NCI-H526 (cell line): ENCODE measurements around the gene MMP27.
A peak's percentile ranks its signal among the peaks of the same experiment; 100 is the strongest.

Source experiments
- DNase-seq, 2 experiments: peaks; one replicate each; lab custom pipeline; 2025; lab: John Stamatoyannopoulos, UW

Gene MMP27

GRCh38 chr11:102695201-102695600, 10.4 kb downstream of the MMP27 start:
- no peak for DNase-seq

- DNase-seq, result no peak
Measured at GRCh38 chr11:102685754-102686153, 19.8 kb downstream of the MMP27 start.

GRCh38 chr11:102685338-102685737, 20.2 kb downstream of the MMP27 start:
- no peak for DNase-seq

GRCh38 chr11:102683277-102683676, 22.3 kb downstream of the MMP27 start:
- peak in 1 of 2 experiments; percentile 15 for DNase-seq

GRCh38 chr11:102680945-102681344, 24.6 kb downstream of the MMP27 start:
- DNase-seq, result no peak

GRCh38 chr11:102678022-102678421, 27.5 kb downstream of the MMP27 start:
- no peak for DNase-seq

GRCh38 chr11:102676084-102676483, 29.5 kb downstream of the MMP27 start:
- no peak for DNase-seq

GRCh38 chr11:102669664-102670063, 35.9 kb downstream of the MMP27 start:
- peak in 1 of 2 experiments; percentile 28 for DNase-seq

- peak; percentile 52 to 85 for DNase-seq
Measured at GRCh38 chr11:102666331-102666957, 39.1 kb downstream of the MMP27 start.

GRCh38 chr11:102664001-102664752, 41.4 kb downstream of the MMP27 start:
- peak in 1 of 2 experiments; percentile 36 for DNase-seq

GRCh38 chr11:102662607-102663006, 43.0 kb downstream of the MMP27 start:
- no peak for DNase-seq

- DNase-seq, result no peak
Measured at GRCh38 chr11:102661040-102661439, 44.5 kb downstream of the MMP27 start.

- no peak for DNase-seq
Measured at GRCh38 chr11:102656528-102656927, 49.0 kb downstream of the MMP27 start.

GRCh38 chr11:102655547-102655946, 50.0 kb downstream of the MMP27 start:
- DNase-seq, result no peak

GRCh38 chr11:102654761-102655160, 50.8 kb downstream of the MMP27 start:
- no peak for DNase-seq

- no peak for DNase-seq
Measured at GRCh38 chr11:102653744-102654291, 51.8 kb downstream of the MMP27 start.

GRCh38 chr11:102647430-102647829, 58.1 kb downstream of the MMP27 start:
- no peak for DNase-seq

- no peak for DNase-seq
Measured at GRCh38 chr11:102643941-102644340, 61.6 kb downstream of the MMP27 start.
